HG03460 (cell line): Measurements from ENCODE around the gene LIMS2.

ENCODE experiments used
- ATAC-seq: cut with Tn5 transposase; IDR thresholded peaks from one replicate; pipeline ENCODE4 v1.9.1; 2021; ENCODE audit not compliant: unreplicated experiment

LIMS2 gene

GRCh38 chr2:127646487-127647241 is 28.7 kb downstream of the LIMS2 start:
- ATAC-seq = no peak

GRCh38 chr2:127645395-127646291 is 29.7 kb downstream of the LIMS2 start, which contains the start of gene GPR17:
GPR17 (plus strand) TSS chr2:127646153; CDS start chr2:127650736, 4,583 bp downstream.
- no peak for ATAC-seq

GRCh38 chr2:127645026-127645394 is 30.3 kb downstream of the LIMS2 start:
- no peak for ATAC-seq

DNA sequence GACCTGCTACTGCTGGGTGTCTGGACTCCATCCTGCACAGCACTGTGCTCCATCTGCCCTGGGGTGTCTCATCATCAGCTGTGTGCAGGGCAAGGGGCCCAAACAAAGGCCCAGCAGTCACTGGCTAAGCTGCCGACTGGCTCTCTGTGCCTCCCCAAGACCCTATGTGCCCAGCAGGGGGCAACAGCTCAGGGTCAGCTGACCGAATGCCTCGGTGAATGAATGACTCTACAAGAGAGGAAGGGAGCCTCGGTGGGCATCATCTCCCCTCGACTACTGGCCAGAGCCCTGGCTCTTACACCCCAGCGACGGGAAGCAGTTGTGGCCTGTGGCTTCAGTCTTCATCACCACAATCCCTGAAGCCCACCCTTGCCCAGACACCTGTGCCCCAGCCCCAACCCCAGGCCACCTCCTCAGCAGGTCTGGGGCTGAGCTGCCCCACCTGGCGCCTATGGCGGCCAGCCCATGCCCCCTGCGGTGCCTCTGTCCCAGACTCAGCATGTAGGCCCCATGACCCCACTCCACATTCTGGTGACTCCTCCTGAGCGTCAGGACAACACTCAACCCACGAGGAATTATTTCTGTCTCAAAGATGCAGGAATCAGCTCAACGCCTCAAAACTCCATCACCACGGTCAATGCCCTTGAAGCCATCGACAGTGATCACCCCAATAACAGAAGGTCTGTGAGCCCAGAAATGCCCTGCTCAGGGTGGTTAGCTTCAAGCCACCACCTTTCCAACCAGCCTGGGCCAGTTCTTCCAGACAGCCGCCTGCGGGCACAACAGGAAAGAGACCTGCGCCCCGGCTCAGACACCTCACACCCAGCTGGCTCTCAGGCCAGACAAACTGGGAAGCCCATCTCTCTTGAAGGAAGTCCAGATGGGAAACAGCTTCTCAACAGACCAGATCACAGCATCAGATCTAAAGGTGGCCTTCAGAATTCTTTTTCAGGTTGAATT is 31.0 kb downstream of the LIMS2 start:
- no peak for ATAC-seq

- no peak for ATAC-seq
Measured at GRCh38 chr2:127643439-127644065, 31.8 kb downstream of the LIMS2 start.

DNA sequence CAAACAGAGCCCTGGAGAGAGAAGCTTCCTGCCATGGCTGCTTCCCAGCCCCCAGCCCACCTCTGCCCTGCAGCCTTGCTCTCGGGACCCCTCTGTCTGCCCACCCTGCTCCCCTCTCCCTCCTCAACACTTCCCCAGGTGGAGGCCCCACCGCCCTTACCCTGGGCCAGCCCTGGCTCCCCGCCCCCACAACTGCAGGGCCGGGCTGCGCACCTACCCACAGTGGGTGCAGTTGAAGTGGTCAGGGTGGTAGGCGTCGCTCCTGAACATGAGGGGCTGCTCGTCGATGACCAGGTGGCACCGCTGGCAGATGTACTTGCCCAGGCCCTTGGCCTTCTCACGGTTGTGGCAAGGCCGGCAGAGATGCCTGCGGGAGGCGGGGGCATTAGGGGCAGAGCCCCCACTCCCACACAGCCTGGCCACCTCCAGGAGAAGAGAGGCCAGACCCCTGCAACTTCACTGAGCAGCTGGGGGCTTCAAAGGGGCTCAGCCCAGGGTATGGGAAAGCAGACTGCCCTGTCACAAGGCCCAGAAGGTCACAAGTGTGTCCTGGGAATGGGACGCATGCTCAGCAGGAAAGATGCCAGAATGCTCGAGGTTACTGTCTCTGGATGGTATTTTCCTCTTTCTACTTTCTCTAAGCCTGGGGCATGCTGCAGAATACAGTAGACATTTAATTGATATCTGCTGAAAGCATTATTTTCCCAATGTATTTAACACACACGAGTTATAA is 32.5 kb downstream of the LIMS2 start:
- no peak for ATAC-seq

DNA sequence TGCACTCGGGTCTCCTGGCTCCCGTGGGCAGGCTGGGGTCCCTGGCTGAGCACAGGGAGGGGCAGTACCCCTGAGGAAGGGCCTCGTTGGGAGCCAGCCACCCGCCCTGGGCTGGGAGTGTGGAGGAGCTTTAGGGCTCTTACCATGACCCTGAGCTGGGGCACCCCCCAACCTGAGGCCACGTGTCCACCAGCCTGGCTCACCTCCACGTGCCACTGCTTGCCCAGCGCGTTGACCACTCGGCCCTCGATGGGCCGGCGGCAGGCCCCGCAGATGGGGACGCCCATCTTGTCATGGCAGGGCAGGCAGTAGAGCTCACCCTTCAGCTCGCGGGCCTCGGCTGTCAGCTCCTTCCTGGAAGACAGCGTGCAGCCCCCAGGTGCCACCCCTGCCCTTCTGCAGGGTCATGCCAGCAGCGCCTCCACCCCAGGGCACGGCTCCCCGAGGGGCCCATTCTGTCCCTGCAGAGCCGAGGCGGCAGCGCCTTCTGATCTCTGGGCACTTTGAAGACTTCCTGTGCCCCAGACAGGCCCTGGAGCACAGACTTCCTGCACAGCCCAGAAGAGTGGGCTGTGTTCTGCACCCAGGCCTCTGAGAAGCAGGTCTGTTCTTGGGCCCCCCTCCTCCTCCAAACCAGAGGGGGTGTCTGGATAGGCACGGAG is 33.4 kb downstream of the LIMS2 start:
- ATAC-seq = no peak

DNA sequence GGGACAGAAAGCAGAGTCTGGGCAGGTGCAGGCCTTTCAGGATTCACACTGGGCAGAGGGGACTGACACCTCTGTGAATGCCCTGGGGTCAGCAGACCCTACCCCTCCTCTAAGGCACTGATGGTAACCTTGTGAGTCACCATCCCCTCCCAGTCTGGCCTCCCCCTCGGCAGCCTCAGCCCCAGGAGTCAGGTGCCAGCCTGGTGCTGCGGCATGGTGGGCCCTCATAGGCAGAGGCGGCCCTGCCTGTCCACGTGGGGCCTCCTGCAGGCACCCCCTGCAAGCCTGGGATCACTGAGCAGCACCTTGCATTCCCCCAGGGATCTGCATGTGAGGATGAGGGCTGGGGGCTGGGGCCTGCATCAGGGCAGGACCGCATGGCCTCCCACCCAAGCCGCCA is 34.2 kb downstream of the LIMS2 start:
- no peak for ATAC-seq

- peak; percentile 61 for ATAC-seq
Measured at GRCh38 chr2:127640082-127641072, 35.0 kb downstream of the LIMS2 start.

- ATAC-seq = no peak
Measured at GRCh38 chr2:127639111-127639474, 36.2 kb downstream of the LIMS2 start.

DNA sequence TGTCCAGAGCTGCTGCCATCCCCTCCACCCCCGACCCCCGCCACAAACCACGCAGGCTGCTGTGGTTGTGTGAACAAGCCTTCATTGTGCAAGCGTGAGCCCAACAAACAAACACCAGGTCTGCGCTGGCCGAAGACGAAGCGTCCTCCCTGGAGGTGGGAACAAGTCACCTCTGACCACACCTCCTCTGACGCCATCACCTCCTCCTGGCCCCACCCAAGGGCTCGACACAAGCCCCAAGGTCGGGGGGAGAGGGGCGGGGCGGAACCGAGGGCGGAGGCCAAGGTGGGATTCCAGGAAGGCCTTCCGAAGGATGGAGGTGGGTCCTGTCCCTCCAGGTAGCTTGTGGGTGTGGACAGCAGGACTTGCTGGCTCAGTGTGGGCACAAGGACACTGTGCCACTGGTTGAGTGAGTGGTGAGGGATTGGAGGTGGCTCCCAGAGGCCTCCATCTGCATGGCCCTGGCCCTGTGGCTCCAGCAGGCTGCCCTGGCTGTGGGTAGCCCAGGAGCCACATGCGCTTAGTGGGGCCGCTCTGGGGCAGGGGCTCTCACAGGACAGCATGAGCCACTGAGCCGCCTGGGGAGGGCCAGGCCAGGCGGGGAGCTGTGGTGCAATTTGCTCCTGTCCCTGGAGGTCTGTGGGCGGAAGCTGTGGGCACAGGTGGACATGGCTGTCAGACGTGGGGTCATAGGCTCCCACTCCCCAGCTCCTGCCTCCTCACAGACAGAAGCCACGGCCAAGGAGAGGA is 36.8 kb downstream of the LIMS2 start:
- no peak for ATAC-seq

DNA sequence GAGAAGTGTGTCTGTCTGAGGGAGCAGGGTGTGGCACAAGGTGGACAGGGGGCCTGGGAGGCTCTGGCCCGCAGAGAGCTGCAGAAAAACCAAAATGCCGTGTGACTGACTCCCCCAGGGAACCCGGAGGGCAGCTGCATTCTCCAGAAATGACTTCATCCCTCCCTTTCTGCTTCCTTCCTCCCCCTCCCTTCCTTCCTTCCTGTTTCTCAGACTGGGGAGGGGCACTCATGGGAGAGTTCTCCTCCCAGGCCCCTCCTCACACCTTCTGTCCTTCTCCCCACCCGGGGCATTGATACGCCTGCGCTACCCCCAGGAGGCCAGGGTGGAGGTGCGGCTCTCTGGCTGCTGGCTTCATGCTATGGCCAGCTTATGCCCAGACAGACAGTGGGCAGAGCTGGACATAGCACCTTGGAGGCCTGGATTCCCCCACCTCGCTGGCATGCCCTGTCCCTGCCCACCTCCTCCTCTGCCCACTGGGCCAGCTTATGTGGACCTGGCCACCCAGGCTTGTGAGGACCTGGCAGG is 37.5 kb downstream of the LIMS2 start:
- no peak for ATAC-seq

DNA sequence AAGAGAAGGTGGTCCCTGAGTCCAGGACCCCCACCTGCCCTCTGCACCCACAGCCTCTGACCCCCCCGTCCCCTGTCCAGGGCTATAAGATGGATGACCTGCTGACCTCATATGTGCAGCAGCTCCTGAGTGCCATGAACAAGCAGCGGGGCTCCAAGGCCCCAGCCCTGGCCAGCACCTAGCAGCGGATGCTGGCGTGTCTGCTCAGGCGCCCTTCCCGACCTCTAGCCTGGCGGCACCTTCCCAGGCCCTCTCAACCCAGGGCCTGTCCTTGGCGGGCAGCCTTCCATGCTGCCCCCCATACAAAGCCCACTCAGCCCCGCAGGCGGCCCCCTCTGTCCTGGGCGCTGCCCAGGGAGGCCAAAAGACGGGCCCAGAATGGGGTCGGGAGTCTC is 38.1 kb downstream of the LIMS2 start:
- no peak for ATAC-seq

GRCh38 chr2:127636248-127637235 is 38.8 kb downstream of the LIMS2 start:
- ATAC-seq = no peak

DNA sequence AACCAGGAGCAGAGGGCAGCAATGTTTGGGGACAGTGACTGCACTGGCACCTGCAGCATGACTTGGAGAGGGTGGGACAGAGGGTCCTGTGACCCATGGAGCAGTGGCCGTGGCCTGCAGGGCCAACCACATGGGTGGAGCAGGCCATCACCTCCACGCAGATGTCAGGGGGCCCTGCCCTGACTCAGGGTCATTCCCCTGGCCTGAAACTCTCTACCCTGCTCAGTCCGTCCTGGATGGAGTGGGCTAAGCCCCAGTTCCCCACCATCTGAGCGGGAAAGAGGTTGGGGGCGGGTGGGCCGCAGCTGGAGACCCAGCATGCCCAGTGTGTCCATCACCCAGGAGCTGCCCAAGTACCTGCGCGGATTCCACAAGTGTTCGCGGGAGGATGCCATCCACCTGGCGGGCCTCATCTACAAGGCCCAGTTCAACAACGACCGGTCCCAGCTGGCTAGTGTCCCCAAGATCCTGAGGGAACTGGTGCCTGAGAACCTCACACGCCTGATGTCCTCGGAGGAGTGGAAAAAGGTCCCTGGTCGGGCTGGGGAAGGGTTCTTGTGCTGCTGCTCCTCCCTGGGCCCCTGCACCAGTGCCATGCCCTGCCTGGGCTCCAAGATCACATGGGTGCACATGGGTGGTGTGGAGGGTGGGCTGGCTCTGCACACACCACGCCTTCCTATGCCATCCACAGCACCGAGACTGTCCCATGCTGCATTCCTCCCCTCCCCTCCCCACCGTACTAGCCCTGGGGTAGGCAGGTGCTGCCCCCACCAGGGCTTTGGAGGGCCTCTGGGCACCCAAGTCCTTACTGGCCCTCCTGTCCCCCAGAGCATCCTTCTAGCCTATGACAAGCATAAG is 39.7 kb downstream of the LIMS2 start:
- no peak for ATAC-seq
